HL-60/S4 (cell line): ENCODE data around the gene CLIC1.

Experiments
- in situ Hi-C: fragments of 300-500 bp; cut with MboI; formaldehyde crosslinking; loops from 2 replicates; pipeline ENCODE4 v1.14.3; 2022; ENCODE audit warnings: low sequenced_read_pairs

Gene CLIC1

GRCh38 chr6:31736021-31736767 lies at the start of gene CLIC1:
TSS of gene CLIC1 (minus strand) at chr6:31736530. CDS start at chr6:31736300, 230 bp downstream.
- in situ Hi-C loops = no loop called here

GRCh38 chr6:31785475-31785874 lies 49.1 kb upstream of the CLIC1 start:
- in situ Hi-C loops = no loop called here

GRCh38 chr6:31784098-31784925 lies 48.0 kb upstream of the CLIC1 start:
- in situ Hi-C loops = no loop called here

- in situ Hi-C loops = no loop called here
These were observed 46.0 kb upstream of the CLIC1 start for GRCh38 chr6:31782126-31782855.

- in situ Hi-C loops = no loop called here
These were observed 45.2 kb upstream of the CLIC1 start for GRCh38 chr6:31781244-31782125.

GRCh38 chr6:31780507-31781243 lies 44.3 kb upstream of the CLIC1 start:
- in situ Hi-C loops = no loop called here

- in situ Hi-C loops = no loop called here
These were observed 43.6 kb upstream of the CLIC1 start for GRCh38 chr6:31779908-31780307.

- in situ Hi-C loops = no loop called here
These were observed 42.9 kb upstream of the CLIC1 start for GRCh38 chr6:31778999-31779885.

- in situ Hi-C loops = no loop called here
These were observed 41.9 kb upstream of the CLIC1 start for GRCh38 chr6:31778193-31778592.

GRCh38 chr6:31777667-31778050 lies 41.3 kb upstream of the CLIC1 start:
- in situ Hi-C loops = no loop called here

- in situ Hi-C loops = no loop called here
These were observed 40.8 kb upstream of the CLIC1 start, which contains the start of gene VWA7 for GRCh38 chr6:31776989-31777666. TSS of gene VWA7 (minus strand) at chr6:31777328. CDS start at chr6:31776779, 549 bp downstream.

GRCh38 chr6:31776485-31776988 lies 40.2 kb upstream of the CLIC1 start:
- in situ Hi-C loops = no loop called here

GRCh38 chr6:31775633-31776484 lies 39.5 kb upstream of the CLIC1 start:
- in situ Hi-C loops = no loop called here

GRCh38 chr6:31775184-31775583 lies 38.9 kb upstream of the CLIC1 start:
- in situ Hi-C loops = no loop called here

GRCh38 chr6:31771992-31772358 lies 35.6 kb upstream of the CLIC1 start:
- in situ Hi-C loops = no loop called here

GRCh38 chr6:31770860-31771259 lies 34.5 kb upstream of the CLIC1 start:
- in situ Hi-C loops = no loop called here
